RCC 7860 (cell line): ENCODE data around the gene ITGB2.
"Not testable (repeated sequence)": the region's sequence is repeated elsewhere in the genome, so short reads cannot be mapped to it uniquely, and the experiment has no call there.

Source experiments
- DNase-seq: peaks from one replicate; pipeline ENCODE4 v3.0.0-alpha.2; 2015; ENCODE audit warnings: low spot score
- FAIRE-seq: peaks from 2 replicates; lab custom pipeline; 2012; peaks lifted over from hg19 to GRCh38; lab: Jason Lieb, UNC

Gene ITGB2

GRCh38 chr21:44887126-44887806 is 33.4 kb downstream of the ITGB2 start:
- FAIRE-seq (no peak), DNase-seq (no peak)

- FAIRE-seq (no peak), DNase-seq (no peak)
These were observed 34.3 kb downstream of the ITGB2 start for GRCh38 chr21:44886113-44887075.

GRCh38 chr21:44885615-44886014 is 35.1 kb downstream of the ITGB2 start:
- FAIRE-seq (no peak), DNase-seq (no peak)

- FAIRE-seq (no peak), DNase-seq (no peak)
These were observed 36.6 kb downstream of the ITGB2 start for GRCh38 chr21:44884097-44884496.

GRCh38 chr21:44883250-44883649 is 37.4 kb downstream of the ITGB2 start:
- FAIRE-seq (no peak), DNase-seq (no peak)

- FAIRE-seq, result peak; percentile 81
- DNase-seq, result peak; percentile 95
These were observed 39.4 kb downstream of the ITGB2 start for GRCh38 chr21:44881198-44881872.

GRCh38 chr21:44880405-44881197 is 40.1 kb downstream of the ITGB2 start:
- no peak for FAIRE-seq
- DNase-seq, result no peak

GRCh38 chr21:44879238-44879637 is 41.5 kb downstream of the ITGB2 start:
- not testable (repeated sequence) for DNase-seq, FAIRE-seq

- peak; percentile 20 for DNase-seq
- FAIRE-seq, result no peak
These were observed 42.4 kb downstream of the ITGB2 start for GRCh38 chr21:44878053-44878982.

GRCh38 chr21:44876849-44877575 is 43.7 kb downstream of the ITGB2 start:
- FAIRE-seq (no peak), DNase-seq (no peak)

GRCh38 chr21:44875316-44875700 is 45.4 kb downstream of the ITGB2 start:
- FAIRE-seq, result no peak
- no peak for DNase-seq

GRCh38 chr21:44874497-44875315 is 46.0 kb downstream of the ITGB2 start:
- no peak for FAIRE-seq
- no peak for DNase-seq

GRCh38 chr21:44874240-44874496 is 46.5 kb downstream of the ITGB2 start:
- DNase-seq (no peak), FAIRE-seq (no peak)

- DNase-seq, result peak; percentile 95
- FAIRE-seq, result no peak
These were observed 47.1 kb downstream of the ITGB2 start, which contains the start of gene PTTG1IP for GRCh38 chr21:44873356-44874239. Gene PTTG1IP (minus strand): TSS chr21:44873690. CDS start chr21:44873616, 74 bp downstream.

GRCh38 chr21:44872649-44873355 is 47.9 kb downstream of the ITGB2 start:
- DNase-seq, result peak; percentile 11
- FAIRE-seq, result no peak

- DNase-seq (peak; percentile 25), FAIRE-seq (no peak)
These were observed 48.4 kb downstream of the ITGB2 start for GRCh38 chr21:44872323-44872648.
